Measurements from ENCODE around the gene TBC1D17.

- TF ChIP-seq CTCF (IDR thresholded peaks at IDR 0.05; ENCODE audit: insufficient read depth, low read depth, low read length): no peak
- TF ChIP-seq EZH2 (IDR thresholded peaks at IDR 0.05; ENCODE audit: insufficient read depth, low read length): no peak
Observed at GRCh38 chr19:49857838-49858087, 19.7 kb upstream of the TBC1D17 start.
